Suprapubic skin (tissue), 3 donors: ENCODE data around the gene TBCA.

Experiments
- CTCF ChIP-seq, 2 donors: fragments of 200-600 bp in 1 of 2; fragments of 450-650 bp in 1 of 2; sonication (generic) in 1 of 2; IDR thresholded peaks; one replicate each; pipeline ENCODE4 v1.5.1; 2016 to 2019; ENCODE audit warnings: antibody characterized with exemption in 2 of 2, mild to moderate bottlenecking in 1 of 2, moderate library complexity in 1 of 2
- POLR2AphosphoS5 ChIP-seq, 3 donors: sonication (generic); formaldehyde crosslinking; IDR thresholded peaks; one replicate each; pipeline ENCODE4 v1.6.1; 2017; ENCODE audit warnings: antibody characterized with exemption in 3 of 3

GRCh38 chr5:77662635-77663034, 113.5 kb downstream of the TBCA start:
- TF ChIP-seq CTCF (IDR thresholded peaks at IDR 0.05) (no peak), POLR2AphosphoS5 (IDR thresholded peaks at IDR 0.05) (no peak)
